Ovary (tissue), 9 donors: ENCODE data around the gene COL15A1. TPM values are rescaled to one million over a fixed set of nuclear protein-coding genes. Genes with fewer than 3 reads are reported as not detected.

Experiments used
- DNase-seq, 5 donors: peaks; one replicate each; pipeline ENCODE4 v3.0.0-alpha.2; 2019 to 2020
- H3K27ac ChIP-seq, 2 donors: fragments of 200-600 bp; one replicate each; pipeline versions ENCODE4 v1.5.1 to v1.8.0; 2019 to 2022
- H3K27me3 ChIP-seq: fragments of 200-600 bp; one replicate; pipeline ENCODE4 v1.8.0; 2022
- H3K36me3 ChIP-seq: fragments of 200-600 bp; sonication (generic); one replicate; pipeline ENCODE4 v1.5.1; 2019
- H3K4me1 ChIP-seq: one replicate; pipeline ENCODE4 v1.8.1; 2013; ENCODE audit warnings: mild to moderate bottlenecking, moderate library complexity; ENCODE audit not compliant: insufficient read depth
- H3K4me3 ChIP-seq: fragments of 200-600 bp; sonication (generic); one replicate; pipeline ENCODE4 v1.5.1; 2017
- H3K9me3 ChIP-seq, 2 donors: fragments of 200-600 bp in 1 of 2; sonication (generic) in 1 of 2; one replicate each; pipeline versions ENCODE4 v1.5.1 to v1.8.1; 2013 to 2019; ENCODE audit warnings: mild to moderate bottlenecking in 1 of 2, moderate library complexity in 1 of 2
- CTCF ChIP-seq, 3 donors: fragments of 450-650 bp in 2 of 3; fragments of 200-600 bp in 1 of 3; IDR thresholded peaks; one replicate each; pipeline versions ENCODE4 v1.5.1 to v1.8.0; 2016 to 2022; ENCODE audit warnings: antibody characterized with exemption in 3 of 3, mild to moderate bottlenecking in 1 of 3
- EP300 ChIP-seq: sonication (generic); formaldehyde crosslinking; IDR thresholded peaks from one replicate; pipeline ENCODE4 v1.6.1; 2017; ENCODE audit warnings: antibody characterized with exemption
- POLR2A ChIP-seq: fragments of 450-650 bp; IDR thresholded peaks from one replicate; pipeline ENCODE4 v1.6.1; 2017; ENCODE audit warnings: antibody characterized with exemption, mild to moderate bottlenecking, moderate library complexity
- WGBS, 3 donors: extraction: QIAGEN DNeasy Blood & Tissue Kit in 1 of 3; methylation state at CpG; one replicate each; pipeline versions ENCODE4 v1.1.5 to v1.1.7; 2013 to 2017; 5-methylcytosine and 5-hydroxymethylcytosine counted together
- intact Hi-C, 4 donors: fragments of 100-400 bp; cut with DNase I; formaldehyde crosslinking; loops; one replicate each; pipeline versions ENCODE4 v1.11.0 to v1.15.1; 2022 to 2023
- polyA plus RNA-seq, 2 donors: library from polyadenylated mRNA; stranded (reverse); fragments of 200-250 nt in 1 of 2; fragments of 350-450 nt in 1 of 2; fragmentation: Illumina TruSeq in 1 of 2; extraction: RNeasy Lipid Tissue Mini Kit (QIAGEN cat#74804) in 1 of 2; gene quantifications; one replicate each; pipeline ENCODE4 v1.2.3, GENCODE V29; 2013 to 2014
- total RNA-seq, 7 donors: library from RNA; depleted of rRNA in 2 of 7; stranded (reverse); fragments of >200 nt in 2 of 7; fragmentation: NEBNext Ultra II Directional in 3 of 7; extraction: Animal tissue kit (Norgen Biotek cat#: 25700) in 3 of 7; gene quantifications; one replicate each; pipeline versions ENCODE4 v1.1.0 to v1.2.4, GENCODE V29; 2016 to 2023
- donor health status: DM: no; HTN: no; CAD: no; lungs with moderate emphysema.
- donor health status: DM: no; HTN: no; CAD: no.
- donor health status: Bipolar disorder and iron deficiency.
- donor health status: DM: yes; HTN: yes; CAD: no.
- donor health status: DM: no; HTN: no; CAD: no.
- donor health status: DM: yes; HTN: yes; CAD: no.

Gene COL15A1
- total and polyA plus RNA-seq, 9 donors: 12.8 to 195 (median 48.6) TPM

GRCh38 chr9:99070681-99071080, 127.0 kb downstream of the COL15A1 start:
- TF ChIP-seq CTCF (IDR thresholded peaks at IDR 0.05): no peak
- TF ChIP-seq POLR2A: no peak
- TF ChIP-seq EP300: no peak
- Histone ChIP-seq H3K36me3 (no peaks in the 10 kb centered on the region), H3K27me3 (no peaks in the 10 kb centered on the region), H3K27ac (no peak overlapping the region), H3K4me1 (peaks cover 1% of the 10 kb centered on the region), H3K9me3 (no peaks in the 10 kb centered on the region), H3K4me3 (no peak overlapping the region)
- WGBS, 3 donors: 70 to 82% (median 80%) methylated on average over 6 of the region's 6 CpGs
- intact Hi-C loops: no loop called here
- DNase-seq: no peak

DNA sequence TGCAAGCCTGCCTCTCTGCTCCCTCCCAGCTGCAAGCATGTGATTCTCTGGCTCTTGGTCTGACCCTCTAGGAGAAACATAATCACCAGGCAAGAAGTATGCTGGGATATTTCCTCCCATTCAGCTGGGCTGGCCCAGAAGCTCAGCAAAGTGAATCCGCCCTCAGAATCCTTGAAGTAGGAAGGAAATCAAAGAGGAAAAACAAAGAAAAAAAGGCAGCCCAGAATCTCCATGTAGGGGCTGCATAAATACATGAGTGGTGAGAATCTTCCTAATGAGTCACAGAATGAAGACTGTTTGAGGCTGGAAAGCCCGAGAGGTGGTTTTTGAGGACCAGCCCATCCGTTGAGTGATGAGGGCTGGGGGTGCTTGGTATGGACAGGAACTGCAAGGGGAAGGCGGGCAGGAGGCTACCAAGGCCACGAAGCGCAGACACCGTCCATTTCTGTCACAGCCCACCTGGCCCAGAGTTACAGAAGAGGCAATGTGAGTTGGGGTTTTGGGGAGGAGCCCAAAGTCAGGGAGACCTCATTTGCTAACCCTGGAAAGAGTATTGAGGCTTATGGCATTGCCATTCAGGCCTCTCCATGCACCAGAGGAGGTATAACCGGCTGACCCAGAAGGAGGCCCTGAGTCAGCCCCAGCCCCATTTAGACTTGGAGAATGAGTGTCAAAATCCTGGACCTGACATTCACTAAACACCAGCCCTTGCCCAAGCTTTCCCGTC, 127.8 kb downstream of the COL15A1 start:
- no peak for DNase-seq
- Histone ChIP-seq H3K27me3 (no peaks in the 10 kb centered on the region), H3K36me3 (no peaks in the 10 kb centered on the region), H3K27ac (no peak overlapping the region), H3K4me1 (peaks cover 1% of the 10 kb centered on the region), H3K4me3 (no peak overlapping the region), H3K9me3 (no peaks in the 10 kb centered on the region)
- TF ChIP-seq POLR2A (no peak), EP300 (no peak), CTCF (IDR thresholded peaks at IDR 0.05) (no peak)
- intact Hi-C loops: no loop called here
- 79 to 88% (median 83%) methylated on average over 9 of the region's 9 CpGs for WGBS, 3 donors

- 65 to 93% (median 80%) methylated on average over 6 of the region's 6 CpGs for WGBS, 3 donors
- Histone ChIP-seq H3K27me3 (no peaks in the 10 kb centered on the region), H3K4me3 (no peak overlapping the region), H3K36me3 (no peaks in the 10 kb centered on the region), H3K4me1 (peaks cover 1% of the 10 kb centered on the region), H3K9me3 (no peaks in the 10 kb centered on the region), H3K27ac (no peak overlapping the region)
- intact Hi-C loops: no loop called here
- no peak for DNase-seq
- TF ChIP-seq EP300 (no peak), CTCF (IDR thresholded peaks at IDR 0.05) (no peak), POLR2A (no peak)
Measured at GRCh38 chr9:99072040-99072394, 128.3 kb downstream of the COL15A1 start.

- no peak overlapping the region for H3K27ac ChIP-seq
Measured at GRCh38 chr9:99073347-99073746, 129.6 kb downstream of the COL15A1 start.

More at GRCh38 chr9:99073347-99073746, 129.6 kb downstream of the COL15A1 start:
- Histone ChIP-seq H3K36me3 (no peaks in the 10 kb centered on the region), H3K9me3 (no peaks in the 10 kb centered on the region), H3K27me3 (no peaks in the 10 kb centered on the region), H3K4me3 (no peak overlapping the region), H3K4me1 (peaks cover 1% of the 10 kb centered on the region)
- intact Hi-C loops: no loop called here
- WGBS, 3 donors: 20 to 29% (median 27%) methylated on average over 2 of the region's 2 CpGs
- no peak for DNase-seq
- TF ChIP-seq CTCF (IDR thresholded peaks at IDR 0.05) (no peak), EP300 (no peak), POLR2A (no peak)
